GM13976 (cell line): ENCODE data around the gene CHDH.

Experiments
- DNase-seq: peaks from one replicate; pipeline ENCODE4 v3.0.0; 2012; ENCODE audit warnings: low spot score
- CTCF ChIP-seq: IDR thresholded peaks from 2 replicates; pipeline ENCODE4 v1.5.1; 2012; ENCODE audit warnings: borderline replicate concordance, mild to moderate bottlenecking; ENCODE audit not compliant: insufficient read depth; ENCODE audit errors: extremely low read depth, missing control alignments, control extremely low read depth
- in situ Hi-C: fragments of 300-500 bp; cut with MboI; formaldehyde crosslinking; loops from one replicate; pipeline ENCODE4 v1.12.0; 2022; ENCODE audit warnings: low sequenced_read_pairs, mixed read lengths, inconsistent platforms; ENCODE audit not compliant: unreplicated experiment

Gene CHDH

GRCh38 chr3:53850895-53851294 lies 4.7 kb upstream of the CHDH start:
- DNase-seq: no peak
- in situ Hi-C loops: no loop called here
- TF ChIP-seq CTCF: no peak

GRCh38 chr3:53849916-53850315 lies 3.7 kb upstream of the CHDH start:
- DNase-seq: no peak
- in situ Hi-C loops: no loop called here
- no peak for TF ChIP-seq CTCF

GRCh38 chr3:53846851-53847155 lies 584 bp upstream of the CHDH start:
- in situ Hi-C loops: no loop called here
- DNase-seq: no peak
- TF ChIP-seq CTCF: no peak

GRCh38 chr3:53845881-53846133 lies 412 bp downstream of the CHDH start:
- DNase-seq: no peak
- no peak for TF ChIP-seq CTCF
- in situ Hi-C loops: no loop called here

- TF ChIP-seq CTCF: no peak
- peak; percentile 61 for DNase-seq
- in situ Hi-C loops: no loop called here
Measured at GRCh38 chr3:53845103-53845880, 927 bp downstream of the CHDH start.

GRCh38 chr3:53844262-53845102 lies 1.7 kb downstream of the CHDH start:
- in situ Hi-C loops: no loop called here
- no peak for DNase-seq
- no peak for TF ChIP-seq CTCF
